ENCODE results near the gene MSMO1. TPM values are rescaled to one million over a fixed set of nuclear protein-coding genes. Genes with fewer than 3 reads are reported as not detected.
A peak's percentile ranks its signal among the peaks of the same experiment; 100 is the strongest.

MSMO1 gene
- total RNA-seq, 1 experiment from 2014 or later, result 178 TPM

DNA sequence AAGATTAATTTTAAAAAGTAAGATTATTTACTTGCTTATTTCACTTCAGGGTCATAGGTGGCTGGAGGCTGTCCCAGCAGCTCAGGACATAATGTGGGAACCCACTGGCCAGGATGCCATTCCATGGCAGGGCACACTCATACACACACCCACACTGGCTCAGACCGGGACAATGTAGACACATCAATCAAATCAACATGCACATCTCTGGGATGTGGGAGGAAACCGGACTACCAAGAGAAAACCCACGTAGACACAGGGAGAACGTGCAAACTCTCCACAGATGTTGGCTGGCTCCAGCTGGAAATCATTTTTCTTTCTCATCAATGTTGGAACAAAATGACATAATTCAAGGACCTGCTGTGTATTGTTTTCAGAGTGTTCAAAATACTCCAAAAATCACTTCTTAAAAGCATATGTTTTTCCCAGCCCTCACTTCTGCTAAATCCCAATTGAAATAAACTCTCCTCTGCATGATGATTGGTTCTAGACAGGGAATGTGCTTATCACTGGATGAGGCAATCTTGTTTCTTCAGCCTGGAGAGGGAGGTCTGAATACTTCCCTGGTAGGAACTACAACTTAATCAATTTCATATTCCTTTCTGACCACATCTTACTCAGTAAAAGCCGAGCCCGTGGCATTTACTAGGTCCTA, 32.7 kb downstream of the MSMO1 start:
- no peak for DNase-seq (ENCODE audit: low read depth)

DNA sequence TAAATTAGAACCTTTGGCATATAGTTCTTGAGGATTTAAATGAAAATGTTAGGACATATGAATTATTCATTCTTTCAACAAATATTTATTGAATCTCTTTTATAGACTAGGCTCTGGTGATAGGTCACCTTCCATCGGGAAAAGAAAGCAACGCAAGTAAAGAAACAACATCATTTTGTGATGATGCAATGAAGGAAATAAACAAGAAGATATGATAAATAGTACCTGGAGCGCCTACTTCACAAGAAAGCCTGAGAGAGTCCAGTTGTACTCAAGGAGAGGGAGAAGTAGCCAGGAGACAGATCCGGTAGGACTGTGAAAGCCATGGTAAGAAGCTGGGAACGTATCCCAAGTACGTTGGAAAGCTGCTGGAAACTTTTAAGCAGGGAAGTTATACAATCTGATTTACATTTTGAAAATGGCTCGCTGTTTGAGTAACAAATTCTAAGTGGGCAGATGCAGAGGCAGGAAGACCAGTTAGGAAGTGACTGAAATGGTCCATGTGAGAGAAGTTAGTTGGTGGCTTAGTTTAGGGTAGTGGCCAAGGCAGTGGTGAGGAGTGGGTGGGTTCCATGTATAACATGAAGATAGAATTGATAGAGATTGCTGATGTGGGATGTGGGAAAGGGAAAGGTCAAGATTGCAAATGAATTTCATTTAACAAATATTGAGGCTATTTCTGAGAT, 33.7 kb downstream of the MSMO1 start:
- no peak for DNase-seq (ENCODE audit: low read depth)

GRCh38 chr4:165361810-165362209, 34.3 kb downstream of the MSMO1 start:
- no peak for DNase-seq (ENCODE audit: low read depth)

- peak; percentile 75 for DNase-seq (ENCODE audit: low read depth)
Measured at GRCh38 chr4:165364452-165365080, 37.1 kb downstream of the MSMO1 start.

DNA sequence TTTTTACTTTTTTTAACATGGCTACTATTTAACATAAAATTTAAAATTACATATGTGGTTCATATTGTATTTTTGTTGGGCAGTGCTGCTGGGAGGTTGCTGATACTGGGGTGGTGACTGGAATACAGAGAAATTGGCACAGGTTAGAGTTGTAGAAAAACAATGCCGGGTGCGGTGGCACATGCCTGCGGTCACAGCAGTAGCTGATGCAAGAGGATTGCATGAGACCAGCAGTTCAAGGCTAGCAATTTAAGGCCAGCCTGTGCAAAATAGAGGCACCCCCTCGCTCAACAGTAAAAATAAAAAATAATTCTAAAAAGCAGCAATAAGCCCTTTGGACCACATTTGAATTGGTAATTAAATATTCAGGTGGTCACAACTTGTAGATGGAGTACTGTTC, 39.6 kb downstream of the MSMO1 start:
- peak; percentile 72 for DNase-seq (ENCODE audit: low read depth)

GRCh38 chr4:165368114-165368513, 40.6 kb downstream of the MSMO1 start:
- DNase-seq (ENCODE audit: low read depth), result no peak

DNA sequence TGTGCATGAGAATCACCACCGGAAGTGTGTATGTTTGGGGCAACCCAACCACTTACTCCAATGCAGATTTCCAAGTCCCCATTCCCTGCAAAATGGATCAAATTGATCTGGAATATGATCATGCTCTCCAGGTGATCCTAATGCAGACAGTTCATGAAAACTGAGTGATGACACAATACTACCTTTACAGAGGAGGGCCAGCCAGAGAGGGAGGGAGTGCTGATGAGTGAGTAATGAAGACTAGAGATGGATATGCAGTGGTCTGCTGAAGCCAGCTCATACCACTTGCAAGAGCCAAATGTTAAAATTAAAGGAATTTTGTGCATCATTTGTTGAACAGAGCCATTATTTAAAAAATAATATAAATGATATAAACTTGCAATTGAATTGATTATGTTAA, 41.1 kb downstream of the MSMO1 start:
- no peak for DNase-seq (ENCODE audit: low read depth)

- peak; percentile 84 for DNase-seq (ENCODE audit: low read depth)
Measured at GRCh38 chr4:165369522-165369921, 42.1 kb downstream of the MSMO1 start.

DNA sequence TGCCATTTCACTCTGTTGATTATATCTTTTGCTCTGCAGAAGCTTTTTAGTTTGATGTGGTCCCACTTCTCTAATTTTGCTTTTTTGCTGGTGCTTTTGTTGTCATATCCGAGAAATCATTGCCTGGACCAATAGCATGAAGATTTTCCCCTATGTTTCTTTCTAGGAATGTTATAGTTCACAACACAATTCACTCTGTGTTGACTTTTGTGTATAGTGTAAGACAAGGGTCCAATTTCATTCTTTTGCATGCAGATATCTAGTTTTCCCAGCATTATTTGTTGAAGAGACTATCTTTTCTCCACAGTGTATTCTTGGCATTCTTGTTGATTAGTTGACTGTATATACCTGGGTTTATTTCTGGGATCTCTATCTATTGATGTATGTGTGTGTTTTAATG, 43.1 kb downstream of the MSMO1 start:
- DNase-seq (ENCODE audit: low read depth), result no peak

- DNase-seq (ENCODE audit: low read depth), result no peak
Measured at GRCh38 chr4:165375465-165375864, 48.0 kb downstream of the MSMO1 start.

GRCh38 chr4:165378398-165378744, 50.9 kb downstream of the MSMO1 start:
- DNase-seq (ENCODE audit: low read depth), result no peak

- DNase-seq (ENCODE audit: low read depth), result peak; percentile 78
Measured at GRCh38 chr4:165378745-165379677, 51.5 kb downstream of the MSMO1 start, which contains the start of gene CPE. Gene CPE, plus strand, starts transcription at chr4:165379008. Its CDS starts 214 bp downstream, at chr4:165379222.

- DNase-seq (ENCODE audit: low read depth), result no peak
Measured at GRCh38 chr4:165379678-165380064, 52.2 kb downstream of the MSMO1 start.

- DNase-seq (ENCODE audit: low read depth), result no peak
Measured at GRCh38 chr4:165380805-165381204, 53.3 kb downstream of the MSMO1 start.

DNA sequence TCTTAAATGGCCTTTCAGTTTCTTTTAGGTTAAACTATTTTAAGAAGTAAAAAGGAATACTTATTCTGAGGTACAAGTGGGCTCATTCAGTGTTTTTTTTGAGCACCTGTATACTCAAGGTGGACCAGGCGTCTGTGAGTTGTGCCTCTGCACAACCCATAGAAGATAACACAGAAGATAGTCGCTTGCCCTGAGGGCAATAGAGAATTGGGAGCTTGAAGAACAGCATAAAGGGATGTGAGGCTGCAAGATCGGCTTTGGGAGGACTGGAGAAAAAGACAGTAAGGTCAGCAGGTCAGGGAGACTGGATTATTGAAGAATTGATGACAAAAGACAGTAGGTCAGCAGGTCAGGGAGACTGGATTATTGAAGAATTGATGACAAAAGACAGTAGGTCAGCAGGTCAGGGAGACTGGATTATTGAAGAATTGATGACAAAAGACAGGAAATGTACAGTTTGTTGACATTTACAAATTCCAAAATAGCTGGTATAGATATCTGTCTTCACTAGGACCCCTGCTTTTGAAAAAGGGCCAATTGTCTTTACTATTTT, 54.4 kb downstream of the MSMO1 start:
- DNase-seq (ENCODE audit: low read depth), result no peak

DNA sequence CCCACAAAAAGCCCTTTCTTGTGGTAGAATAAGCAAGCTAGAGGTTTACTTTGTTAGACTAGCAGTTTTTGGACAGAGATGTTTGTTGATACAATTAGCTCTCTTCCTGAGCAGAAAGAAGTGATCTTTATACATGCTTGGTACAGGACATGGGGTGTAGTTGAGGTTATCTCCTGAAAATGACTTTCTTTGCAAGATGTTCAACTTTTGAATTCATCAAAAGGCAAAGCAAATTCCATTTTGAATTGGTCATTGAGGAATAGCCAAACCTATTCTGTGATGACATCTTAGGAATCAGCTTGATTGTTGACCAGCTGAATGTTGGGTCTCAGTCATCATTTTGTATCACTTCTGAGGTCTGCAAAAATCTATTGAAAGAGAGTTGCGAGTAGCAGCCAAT, 55.2 kb downstream of the MSMO1 start:
- no peak for DNase-seq (ENCODE audit: low read depth)

DNA sequence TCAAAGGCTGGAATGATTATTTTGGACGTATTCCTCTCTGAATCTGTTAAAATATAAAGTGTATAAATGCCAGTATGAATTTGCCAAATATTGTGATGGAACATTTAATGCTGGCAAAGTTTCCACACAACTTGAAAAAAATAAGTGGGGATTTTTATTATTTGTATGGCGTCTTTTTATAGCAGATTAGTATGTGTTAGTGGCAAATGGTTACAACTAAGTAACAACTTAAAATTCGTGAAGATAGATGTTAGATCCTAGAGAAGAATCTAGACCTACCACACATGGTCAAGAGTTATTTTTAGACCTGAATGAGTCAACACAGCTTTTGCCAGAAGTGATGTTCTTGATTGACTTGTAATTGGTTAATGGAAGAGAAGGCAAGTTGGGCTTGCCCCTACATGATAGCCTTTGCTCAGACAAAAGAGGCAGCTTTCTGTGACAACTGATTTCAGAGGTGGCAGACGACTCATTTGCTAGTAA, 56.2 kb downstream of the MSMO1 start:
- no peak for DNase-seq (ENCODE audit: low read depth)

DNA sequence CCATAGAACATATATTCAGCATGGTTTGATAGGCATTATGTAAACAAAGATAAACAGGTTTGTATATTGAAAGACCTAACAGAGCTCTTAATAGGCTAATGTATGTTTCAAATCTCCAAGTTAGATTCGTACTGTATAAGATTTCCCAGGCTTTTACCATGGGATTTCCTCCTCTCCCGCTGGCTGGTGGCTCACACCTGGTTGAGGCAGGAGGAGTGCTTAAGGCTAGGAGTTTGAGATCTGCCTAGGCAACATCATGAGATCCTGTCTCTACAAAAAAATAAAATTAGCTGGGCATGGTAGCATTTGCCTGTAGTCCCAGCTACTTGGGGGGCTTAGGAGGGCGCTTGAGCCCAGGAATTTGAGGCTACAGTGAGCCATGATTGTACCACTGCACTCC, 56.7 kb downstream of the MSMO1 start:
- no peak for DNase-seq (ENCODE audit: low read depth)

- DNase-seq (ENCODE audit: low read depth), result no peak
Measured at GRCh38 chr4:165384598-165384997, 57.1 kb downstream of the MSMO1 start.

- no peak for DNase-seq (ENCODE audit: low read depth)
Measured at GRCh38 chr4:165385126-165385525, 57.7 kb downstream of the MSMO1 start.

DNA sequence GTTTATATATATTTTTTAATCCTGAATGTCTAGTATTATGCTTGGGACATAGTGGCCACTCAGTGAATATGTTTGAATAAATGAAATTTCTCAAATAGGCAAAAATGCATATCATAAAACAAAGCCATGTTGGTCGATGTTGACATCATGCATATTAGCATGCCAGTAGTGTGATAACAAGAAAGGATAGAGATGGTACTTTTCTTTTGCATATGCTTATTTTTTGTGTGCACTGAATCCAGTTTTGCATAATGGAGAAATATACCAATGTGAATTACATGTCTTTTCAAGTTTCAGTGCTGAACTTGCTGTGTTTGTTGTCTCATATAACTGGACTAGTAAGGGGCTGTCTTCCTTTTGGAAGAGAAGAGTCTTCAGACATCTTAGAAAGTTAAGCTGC, 58.9 kb downstream of the MSMO1 start:
- no peak for DNase-seq (ENCODE audit: low read depth)
